Prostate gland (tissue), 2 donors: ENCODE measurements around the gene LRP4.

Experiments
- CTCF ChIP-seq, 4 experiments: fragments of 200-600 bp in 2 of 4; fragments of 450-650 bp in 2 of 4; sonication (generic) in 2 of 4; IDR thresholded peaks; 1 replicate in 3 of 4; 2 replicates in 1 of 4; pipeline ENCODE4 v1.5.1; 2016 to 2019; ENCODE audit warnings: antibody characterized with exemption in 4 of 4, mild to moderate bottlenecking in 2 of 4, moderate library complexity in 2 of 4
- POLR2A ChIP-seq: fragments of 450-650 bp; IDR thresholded peaks from one replicate; pipeline ENCODE4 v1.6.1; 2016; ENCODE audit warnings: antibody characterized with exemption, mild to moderate bottlenecking

- TF ChIP-seq CTCF (IDR thresholded peaks at IDR 0.05) (no peak), POLR2A (no peak)
Observed at GRCh38 chr11:46961041-46961440, 42.7 kb upstream of the LRP4 start.
